Neutrophil (primary cell): Measurements from ENCODE around the gene RGS13.

Experiments used
- H3K27ac ChIP-seq: fragments of 200-600 bp; sonication (generic); 2 replicates; pipeline ENCODE4 v1.5.1; 2016; ENCODE audit warnings: mild to moderate bottlenecking, moderate library complexity
- H3K27me3 ChIP-seq: fragments of 200-600 bp; sonication (generic); 2 replicates; pipeline ENCODE4 v1.6.0; 2016; ENCODE audit warnings: mild to moderate bottlenecking
- H3K36me3 ChIP-seq: fragments of 200-600 bp; sonication (generic); 2 replicates; pipeline ENCODE4 v1.5.1; 2017
- H3K4me1 ChIP-seq, 2 experiments: fragments of 200-600 bp in 1 of 2; sonication (generic) in 1 of 2; 1 replicate in 1 of 2; 2 replicates in 1 of 2; pipeline versions ENCODE4 v1.5.1 to v1.6.1; 2013 to 2016; ENCODE audit warnings: low read depth in 1 of 2, low read length in 1 of 2, mild to moderate bottlenecking in 1 of 2, moderate library complexity in 1 of 2; ENCODE audit not compliant: control insufficient read depth in 1 of 2, insufficient read depth in 1 of 2
- H3K4me3 ChIP-seq, 2 experiments: fragments of 200-600 bp in 1 of 2; sonication (generic) in 1 of 2; 1 replicate in 1 of 2; 2 replicates in 1 of 2; pipeline ENCODE4 v1.5.1; 2013 to 2016; ENCODE audit warnings: low read depth in 1 of 2, low read length in 1 of 2, mild to moderate bottlenecking in 1 of 2, moderate library complexity in 1 of 2
- H3K9me3 ChIP-seq: fragments of 200-600 bp; sonication (generic); 2 replicates; pipeline ENCODE4 v1.5.1; 2016
- TF ChIP-seq, protein P1 (sequence below): fragments of 200-600 bp; sonication (generic); IDR thresholded peaks from 2 replicates; pipeline ENCODE4 v1.5.1; 2016; ENCODE audit warnings: antibody characterized with exemption

The RGS13 gene

DNA sequence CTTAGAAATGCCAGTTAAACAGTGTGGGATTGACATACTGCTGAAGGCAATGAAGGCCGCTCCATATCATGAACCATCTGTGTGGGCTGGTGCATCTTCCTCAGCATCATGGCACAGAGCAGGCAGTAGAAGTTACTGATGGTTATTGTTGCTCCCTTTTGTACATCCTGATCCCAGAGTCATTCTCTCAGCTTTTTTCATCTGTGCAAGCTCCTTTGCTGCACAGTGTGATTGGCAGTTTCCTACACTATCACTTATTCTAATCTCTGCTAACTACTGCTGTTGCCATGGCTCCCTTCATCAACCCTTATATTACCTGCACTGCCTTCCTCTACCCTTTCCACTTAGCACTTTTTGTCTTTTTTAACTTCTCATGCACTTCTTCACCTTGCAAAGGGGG lies 16.2 kb downstream of the RGS13 start:
- Histone ChIP-seq H3K9me3 (no peaks in the 10 kb centered on the region), H3K36me3 (no peaks in the 10 kb centered on the region), H3K27ac (no peak overlapping the region), H3K4me1 (peaks cover 5 to 9% of the 10 kb centered on the region in 2 experiments), H3K4me3 (no peak overlapping the region), H3K27me3 (no peaks in the 10 kb centered on the region)
- TF ChIP-seq, protein P1, sequence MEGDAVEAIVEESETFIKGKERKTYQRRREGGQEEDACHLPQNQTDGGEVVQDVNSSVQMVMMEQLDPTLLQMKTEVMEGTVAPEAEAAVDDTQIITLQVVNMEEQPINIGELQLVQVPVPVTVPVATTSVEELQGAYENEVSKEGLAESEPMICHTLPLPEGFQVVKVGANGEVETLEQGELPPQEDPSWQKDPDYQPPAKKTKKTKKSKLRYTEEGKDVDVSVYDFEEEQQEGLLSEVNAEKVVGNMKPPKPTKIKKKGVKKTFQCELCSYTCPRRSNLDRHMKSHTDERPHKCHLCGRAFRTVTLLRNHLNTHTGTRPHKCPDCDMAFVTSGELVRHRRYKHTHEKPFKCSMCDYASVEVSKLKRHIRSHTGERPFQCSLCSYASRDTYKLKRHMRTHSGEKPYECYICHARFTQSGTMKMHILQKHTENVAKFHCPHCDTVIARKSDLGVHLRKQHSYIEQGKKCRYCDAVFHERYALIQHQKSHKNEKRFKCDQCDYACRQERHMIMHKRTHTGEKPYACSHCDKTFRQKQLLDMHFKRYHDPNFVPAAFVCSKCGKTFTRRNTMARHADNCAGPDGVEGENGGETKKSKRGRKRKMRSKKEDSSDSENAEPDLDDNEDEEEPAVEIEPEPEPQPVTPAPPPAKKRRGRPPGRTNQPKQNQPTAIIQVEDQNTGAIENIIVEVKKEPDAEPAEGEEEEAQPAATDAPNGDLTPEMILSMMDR = no peak

DNA sequence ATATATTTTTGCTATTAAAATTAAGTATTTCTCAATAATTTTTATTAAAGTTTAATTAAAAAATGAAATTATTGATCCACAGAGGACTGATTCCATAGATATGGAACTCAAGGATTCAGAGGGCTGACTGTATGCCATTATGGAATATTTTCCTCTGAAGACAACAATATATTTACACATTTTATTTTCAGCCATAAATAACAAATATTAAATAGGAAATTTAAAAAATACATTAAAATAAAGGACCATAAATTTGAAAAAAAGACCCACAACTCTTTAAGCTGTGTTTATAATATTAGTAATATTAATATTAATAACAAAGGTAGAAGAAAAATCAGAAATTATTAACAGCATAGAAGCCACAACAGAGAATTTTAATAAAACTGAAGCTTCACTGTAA lies 18.2 kb downstream of the RGS13 start:
- no peak overlapping the region for H3K4me3 ChIP-seq
- no peaks in the 10 kb centered on the region for H3K27me3 ChIP-seq
- TF ChIP-seq, protein P1 = no peak
- no peak overlapping the region for H3K27ac ChIP-seq
- H3K4me1 ChIP-seq = peaks cover 5 to 9% of the 10 kb centered on the region in 2 experiments
- H3K36me3 ChIP-seq = no peaks in the 10 kb centered on the region
- no peaks in the 10 kb centered on the region for H3K9me3 ChIP-seq

DNA sequence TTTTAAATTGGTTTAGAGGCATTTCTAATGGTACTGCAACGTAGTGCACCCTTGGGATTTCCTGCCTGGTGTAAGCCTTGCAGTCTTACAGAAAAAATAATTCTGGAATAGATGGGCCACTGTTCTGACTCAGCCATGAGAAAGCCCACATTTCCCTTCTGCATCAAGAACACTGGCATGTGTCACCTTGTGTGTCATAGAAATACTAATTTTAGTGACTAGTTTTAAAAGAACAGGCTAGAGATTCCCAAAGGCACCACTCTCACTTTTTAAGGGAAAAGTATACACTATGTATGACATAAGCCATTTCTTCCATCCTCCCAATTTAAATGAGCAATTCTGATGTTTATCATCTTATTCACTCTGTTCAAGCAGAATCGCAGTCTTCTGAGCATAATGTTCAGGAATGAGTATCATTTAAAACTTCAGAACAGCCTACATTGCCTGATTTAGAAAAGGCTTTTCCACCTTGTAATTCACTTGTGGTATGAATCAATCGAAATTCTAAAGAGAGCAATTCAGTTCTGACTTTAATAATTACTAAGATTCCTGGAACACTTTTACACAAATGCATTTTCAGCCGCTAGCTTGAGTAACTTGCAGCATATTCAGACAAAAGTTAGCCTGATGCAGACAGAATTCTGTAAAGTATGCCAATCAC lies 18.8 kb downstream of the RGS13 start:
- no peaks in the 10 kb centered on the region for H3K36me3 ChIP-seq
- H3K4me3 ChIP-seq = no peak overlapping the region
- no peaks in the 10 kb centered on the region for H3K27me3 ChIP-seq
- TF ChIP-seq, protein P1 = no peak
- H3K9me3 ChIP-seq = no peaks in the 10 kb centered on the region
- no peak overlapping the region for H3K27ac ChIP-seq
- peaks cover 5 to 9% of the 10 kb centered on the region in 2 experiments for H3K4me1 ChIP-seq

DNA sequence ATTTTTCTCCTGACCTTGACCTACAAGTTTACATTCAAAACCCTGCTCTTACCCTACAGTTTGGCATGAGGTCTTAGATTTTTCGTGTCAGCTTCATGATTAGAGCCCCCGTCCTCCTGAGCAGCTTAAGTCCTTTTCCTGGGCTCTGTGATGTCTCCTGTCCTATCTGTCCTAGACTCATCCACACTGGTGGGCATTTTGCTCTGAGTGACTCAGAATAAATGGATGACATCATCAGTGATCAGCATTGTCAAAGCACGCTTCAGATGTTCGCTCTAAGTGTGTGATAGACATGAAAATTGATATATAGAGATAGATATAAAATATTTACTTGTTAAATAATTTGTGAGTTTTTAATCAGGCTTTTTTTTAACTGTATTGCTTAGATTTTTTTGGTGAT lies 21.8 kb downstream of the RGS13 start:
- Histone ChIP-seq H3K4me3 (no peak overlapping the region), H3K4me1 (no peaks in the 10 kb centered on the region), H3K27ac (no peak overlapping the region), H3K9me3 (no peaks in the 10 kb centered on the region), H3K36me3 (no peaks in the 10 kb centered on the region), H3K27me3 (no peaks in the 10 kb centered on the region)
- TF ChIP-seq, protein P1 = no peak

DNA sequence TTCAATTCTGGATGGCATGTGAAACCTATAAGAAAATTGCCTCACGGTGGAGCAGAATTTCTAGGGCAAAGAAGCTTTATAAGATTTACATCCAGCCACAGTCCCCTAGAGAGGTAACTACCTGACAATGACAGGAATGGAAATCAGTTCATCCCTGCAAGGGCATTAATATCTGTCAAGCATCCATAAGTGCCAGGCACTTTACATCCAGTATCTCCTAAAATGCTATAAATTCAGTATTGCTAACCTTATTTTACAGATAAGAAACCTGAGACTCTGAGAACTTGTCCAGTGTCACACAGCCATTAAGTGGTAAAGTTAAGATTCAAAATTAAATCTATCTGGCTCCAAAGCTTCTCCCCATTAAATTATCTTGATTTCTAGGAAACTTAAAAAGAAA lies 22.3 kb downstream of the RGS13 start:
- Histone ChIP-seq H3K27ac (no peak overlapping the region), H3K27me3 (no peaks in the 10 kb centered on the region), H3K4me3 (no peak overlapping the region), H3K9me3 (no peaks in the 10 kb centered on the region), H3K36me3 (no peaks in the 10 kb centered on the region), H3K4me1 (no peaks in the 10 kb centered on the region)
- TF ChIP-seq, protein P1 = no peak
